CD4-positive, alpha-beta memory T cell (primary cell): ENCODE measurements around the gene GJB3. TPM values are rescaled to one million over a fixed set of nuclear protein-coding genes. Genes with fewer than 3 reads are reported as not detected.

Source experiments
- CTCF ChIA-PET: fragments of 350-600 bp; sonication (Branson Sonifier 250); formaldehyde crosslinking; loops from one replicate; lab custom pipeline; 2021; ENCODE audit warnings: inconsistent platforms; ENCODE audit not compliant: partially characterized antibody; lab: Charles Lee
- POLR2A ChIA-PET: fragments of 350-600 bp; sonication (Branson Sonifier 250); formaldehyde crosslinking; loops from one replicate; lab custom pipeline; 2021; ENCODE audit not compliant: partially characterized antibody; lab: Charles Lee
- DNase-seq, 5 donors: peaks; one replicate each; pipeline versions ENCODE4 v3.0.0 to v3.0.0-alpha.2; 2020 to 2022; ENCODE audit warnings: mixed read lengths in 1 of 5
- H3K27ac ChIP-seq: one replicate; pipeline ENCODE4 v1.7.0; 2013; ENCODE audit warnings: low read depth, low read length
- H3K27me3 ChIP-seq: 2 replicates; pipeline ENCODE4 v1.7.0; 2013; ENCODE audit warnings: mild to moderate bottlenecking, low read length, moderate library complexity; ENCODE audit not compliant: insufficient read depth
- H3K36me3 ChIP-seq: 2 replicates; pipeline ENCODE4 v1.7.0; 2013; ENCODE audit warnings: mild to moderate bottlenecking, low read length, moderate library complexity; ENCODE audit not compliant: insufficient read depth
- H3K4me1 ChIP-seq: 2 replicates; pipeline ENCODE4 v1.7.0; 2013; ENCODE audit warnings: mild to moderate bottlenecking, low read length, moderate library complexity; ENCODE audit not compliant: insufficient read depth
- H3K4me3 ChIP-seq, 2 donors: one replicate each; pipeline ENCODE4 v1.7.0; 2013; ENCODE audit warnings: low read length in 2 of 2, mild to moderate bottlenecking in 1 of 2
- H3K9me3 ChIP-seq, 2 donors: one replicate each; pipeline ENCODE4 v1.7.0; 2013; ENCODE audit warnings: low read length in 2 of 2, control low read depth in 1 of 2; ENCODE audit not compliant: control insufficient read depth in 1 of 2
- H3K27ac Mint-ChIP-seq, 7 donors: one replicate each; pipeline ENCODE4 v1.8.0; 2020 to 2021; ENCODE audit warnings: mixed read lengths in 7 of 7, mild to moderate bottlenecking in 6 of 7, inconsistent platforms in 3 of 7, moderate library complexity in 3 of 7
- H3K27me3 Mint-ChIP-seq, 2 donors: one replicate each; pipeline ENCODE4 v1.8.0; 2020 to 2021; ENCODE audit warnings: mixed read lengths in 2 of 2
- H3K36me3 Mint-ChIP-seq, 2 donors: one replicate each; pipeline ENCODE4 v1.8.0; 2020 to 2021; ENCODE audit warnings: mixed read lengths in 2 of 2, inconsistent platforms in 1 of 2, mild to moderate bottlenecking in 1 of 2
- H3K4me1 Mint-ChIP-seq, 4 donors: one replicate each; pipeline ENCODE4 v1.8.0; 2020 to 2021; ENCODE audit warnings: mixed read lengths in 4 of 4, mild to moderate bottlenecking in 1 of 4
- H3K4me3 Mint-ChIP-seq, 8 donors: one replicate each; pipeline ENCODE4 v1.8.0; 2020 to 2021; ENCODE audit warnings: mixed read lengths in 8 of 8, mild to moderate bottlenecking in 7 of 8, moderate library complexity in 6 of 8, inconsistent platforms in 3 of 8
- H3K9me3 Mint-ChIP-seq, 8 donors: one replicate each; pipeline ENCODE4 v1.8.0; 2020 to 2021; ENCODE audit warnings: mixed read lengths in 8 of 8, mild to moderate bottlenecking in 5 of 8, inconsistent platforms in 3 of 8, moderate library complexity in 1 of 8
- intact Hi-C: fragments of 100-400 bp; cut with micrococcal nuclease; formaldehyde crosslinking; loops from one replicate; pipeline ENCODE4 v1.15.1; 2023
- polyA plus RNA-seq, 2 donors: library from polyadenylated mRNA; unstranded; fragments of 300-500 nt; fragmentation: Illumina TruSeq; gene quantifications; one replicate each; pipeline ENCODE4 v1.2.3, GENCODE V29; 2021
- total RNA-seq, 2 experiments: library from RNA; stranded (reverse); gene quantifications; one replicate each; pipeline ENCODE4 v1.2.3, GENCODE V29; 2021

GJB3 gene
- total and polyA plus RNA-seq, 4 experiments from 2014 or later = not detected

DNA sequence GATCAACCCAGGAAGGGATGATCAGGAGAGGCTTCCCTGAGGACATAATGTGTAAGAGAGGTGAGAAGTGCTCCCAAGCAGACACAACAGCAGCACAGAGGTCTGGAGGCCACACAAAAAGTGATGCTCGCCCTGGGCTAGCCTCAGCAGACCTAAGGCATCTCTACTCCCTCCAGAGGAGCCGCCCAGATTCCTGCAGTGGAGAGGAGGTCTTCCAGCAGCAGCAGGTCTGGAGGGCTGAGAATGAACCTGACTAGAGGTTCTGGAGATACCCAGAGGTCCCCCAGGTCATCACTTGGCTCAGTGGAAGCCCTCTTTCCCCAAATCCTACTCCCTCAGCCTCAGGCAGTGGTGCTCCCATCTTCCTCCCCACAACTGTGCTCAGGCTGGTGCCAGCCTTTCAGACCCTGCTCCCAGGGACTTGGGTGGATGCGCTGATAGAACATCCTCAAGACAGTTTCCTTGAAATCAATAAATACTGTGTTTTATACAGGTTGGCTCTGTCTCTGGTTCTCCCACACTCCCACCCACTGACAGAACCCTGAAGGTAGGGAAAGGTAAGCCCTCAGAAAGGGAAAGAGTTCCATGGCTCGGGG lies 5.0 kb downstream of the GJB3 start:
- H3K27me3 ChIP-seq = peaks cover 9% of the 10 kb centered on the region

DNA sequence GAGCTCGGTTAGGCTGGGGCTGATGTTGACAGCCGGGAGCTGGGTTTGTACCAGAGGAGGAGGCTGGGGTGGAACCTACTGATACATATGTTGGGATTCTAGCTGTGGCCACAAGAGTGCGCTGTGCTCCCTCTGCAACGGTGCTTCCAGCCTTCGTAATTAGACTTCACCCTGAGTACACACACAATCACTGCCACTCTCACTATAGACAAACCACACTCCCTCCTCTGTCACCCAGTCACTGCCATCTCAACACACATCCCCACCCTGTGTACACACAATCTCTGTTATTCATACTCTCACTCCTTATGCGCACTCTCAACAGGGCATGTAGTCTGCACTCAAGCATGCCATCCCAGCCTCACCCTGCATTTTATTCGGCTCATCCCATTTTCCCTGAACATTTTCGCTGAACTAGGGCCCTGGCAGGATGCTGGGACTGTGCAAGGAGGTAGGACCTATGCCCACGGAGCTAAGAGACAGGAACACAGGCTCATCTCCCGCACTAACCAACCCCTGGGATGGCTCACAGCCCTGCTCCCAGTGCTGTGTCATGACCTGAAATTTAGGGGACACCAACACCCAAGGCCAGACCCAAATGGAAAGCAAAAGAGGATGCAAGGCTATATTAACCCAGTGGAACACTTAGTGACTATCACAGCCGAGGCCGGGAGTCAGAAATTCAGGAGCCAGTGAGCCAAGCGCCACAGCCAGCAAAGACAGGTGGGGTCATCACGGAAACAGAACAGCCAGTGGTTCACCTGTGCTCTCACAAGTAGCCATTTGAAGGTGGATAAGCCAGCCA lies 5.7 kb downstream of the GJB3 start:
- CTCF ChIA-PET = interaction anchor here (0.9 to 1.5 kb wide), 6 partner anchors 17 to 80 kb away, joined by 3 to 6 read pairs (median 4); no protein-coding TSS in a partner anchor
- DNase-seq = peak; percentile 41 to 58 (median 45)
- Mint-ChIP-seq H3K9me3 (no peaks in the 10 kb centered on the region), H3K36me3 (no peaks in the 10 kb centered on the region), H3K27ac (peak overlapping the region in 2 of 7 donors; percentile 1 to 34), H3K27me3 (peaks cover 14 to 52% of the 10 kb centered on the region in 2 donors), H3K4me1 (peaks cover 0 to 6% (median 3%) of the 10 kb centered on the region in 4 donors), H3K4me3 (no peak overlapping the region)
- Histone ChIP-seq H3K4me1 (peaks cover 3% of the 10 kb centered on the region), H3K9me3 (no peaks in the 10 kb centered on the region), H3K36me3 (no peaks in the 10 kb centered on the region), H3K27me3 (peaks cover 6% of the 10 kb centered on the region), H3K4me3 (no peak overlapping the region), H3K27ac (no peak overlapping the region)
- intact Hi-C loops = loop anchor here (1.0 kb wide), 2 partner anchors 66 to 80 kb away; no protein-coding TSS in a partner anchor
- POLR2A ChIA-PET = interaction anchor here (1.0 kb wide), 1 partner anchor 198 kb away, joined by 4 read pairs; the partner anchor contains the start of gene TMEM35B

More for the DNA sequence above, 5.0 kb downstream of the GJB3 start:
- Histone ChIP-seq H3K4me3 (no peak overlapping the region), H3K9me3 (no peaks in the 10 kb centered on the region), H3K4me1 (peaks cover 10% of the 10 kb centered on the region), H3K36me3 (no peaks in the 10 kb centered on the region), H3K27ac (no peak overlapping the region)
- POLR2A ChIA-PET = interaction anchor here (1.0 kb wide), 1 partner anchor 199 kb away, joined by 4 read pairs; the partner anchor contains the start of gene TMEM35B
- no peak for DNase-seq
- no peaks in the 10 kb centered on the region for H3K36me3 Mint-ChIP-seq
- CTCF ChIA-PET = interaction anchor here (0.9 to 1.5 kb wide), 7 partner anchors 10 to 81 kb away, joined by 3 to 6 read pairs (median 3); no protein-coding TSS in a partner anchor
- H3K4me1 Mint-ChIP-seq = peaks cover 0 to 6% (median 4%) of the 10 kb centered on the region in 4 donors
- H3K27ac Mint-ChIP-seq = peak overlapping the region in 1 of 7 donors; percentile 34
- no peak overlapping the region for H3K4me3 Mint-ChIP-seq
- H3K9me3 Mint-ChIP-seq = no peaks in the 10 kb centered on the region
- peaks cover 11 to 48% of the 10 kb centered on the region in 2 donors for H3K27me3 Mint-ChIP-seq
- intact Hi-C loops = loop anchor here (1.0 kb wide), 2 partner anchors 66 to 80 kb away; no protein-coding TSS in a partner anchor

DNA sequence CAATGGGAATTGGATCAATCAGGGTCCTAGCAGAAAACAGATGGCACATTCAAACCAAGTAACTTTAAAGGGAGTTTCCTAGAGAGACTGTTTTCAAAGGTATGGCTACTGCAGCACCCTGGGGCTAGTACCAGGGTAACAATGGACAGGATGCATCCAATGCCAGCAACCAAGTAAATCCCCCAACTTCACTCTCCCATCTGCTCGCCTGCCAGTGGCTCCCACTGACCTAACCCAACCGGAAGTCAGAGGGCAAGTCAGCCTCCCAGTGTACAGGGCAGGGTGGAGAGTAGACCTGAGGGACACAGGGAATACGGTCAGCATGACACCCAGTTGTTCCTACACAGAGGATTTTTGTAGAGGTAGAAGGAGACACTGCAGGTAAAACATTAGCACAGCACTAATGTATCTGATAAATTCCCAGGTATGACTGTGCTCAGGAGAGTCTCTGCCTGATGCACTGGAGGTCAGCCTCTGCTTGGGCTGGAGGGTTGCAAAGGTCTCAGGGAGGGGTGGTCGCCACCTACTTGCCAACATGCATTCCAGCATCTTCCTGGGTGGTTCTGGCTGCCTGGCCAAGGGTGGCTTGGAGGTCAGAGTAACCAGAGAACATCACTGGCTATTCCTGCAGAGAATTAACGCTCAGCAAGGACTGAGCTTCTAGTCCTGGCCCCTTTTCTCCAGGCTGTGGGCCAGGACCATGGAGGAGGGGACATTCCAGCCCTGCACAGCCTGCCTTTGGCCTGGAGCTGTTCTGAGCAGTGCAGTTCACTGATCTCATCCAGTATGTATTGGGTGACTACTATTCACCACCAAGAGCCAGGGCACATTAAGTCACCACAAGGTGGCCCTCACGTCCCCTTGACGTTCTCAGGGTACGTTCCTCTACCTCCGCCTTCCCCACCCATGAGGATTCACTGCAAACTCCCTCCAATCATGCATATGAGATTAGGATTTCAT lies 6.7 kb downstream of the GJB3 start:
- ChIA-PET CTCF (interaction anchor here (1.5 kb wide), 1 partner anchor 16 kb away, joined by 4 read pairs; no protein-coding TSS in a partner anchor), POLR2A (no interaction called here)
- peaks cover 4 to 12% (median 6%) of the 10 kb centered on the region in 4 donors for H3K4me1 Mint-ChIP-seq
- Histone ChIP-seq H3K27ac (no peak overlapping the region), H3K27me3 (peaks cover 5% of the 10 kb centered on the region), H3K4me1 (no peaks in the 10 kb centered on the region), H3K4me3 (no peak overlapping the region), H3K36me3 (no peaks in the 10 kb centered on the region), H3K9me3 (no peaks in the 10 kb centered on the region)
- H3K36me3 Mint-ChIP-seq = no peaks in the 10 kb centered on the region
- H3K9me3 Mint-ChIP-seq = no peaks in the 10 kb centered on the region
- no peak overlapping the region for H3K4me3 Mint-ChIP-seq
- intact Hi-C loops = no loop called here
- H3K27ac Mint-ChIP-seq = no peak overlapping the region
- peaks cover 18 to 56% of the 10 kb centered on the region in 2 donors for H3K27me3 Mint-ChIP-seq
- no peak for DNase-seq

DNA sequence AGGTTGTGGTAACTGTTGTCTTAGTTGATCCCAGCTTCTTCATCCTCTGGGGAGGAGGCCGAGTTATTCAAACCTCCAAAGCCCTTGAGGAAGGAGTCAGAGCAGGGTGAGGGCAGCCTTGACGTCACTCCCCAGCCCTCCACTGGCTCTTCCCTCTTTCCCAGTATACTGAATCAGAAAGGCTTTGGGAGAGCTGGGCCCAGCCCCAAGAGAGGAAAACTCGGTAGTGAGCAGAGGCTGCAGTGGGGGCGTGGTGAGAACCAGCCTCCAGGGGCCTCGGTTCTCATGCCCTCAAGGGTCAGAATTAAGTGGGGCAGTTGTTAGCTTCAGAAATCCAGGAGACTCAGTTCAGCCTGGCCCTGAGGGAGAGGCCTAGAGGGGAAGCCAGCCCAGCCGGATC lies 10.0 kb downstream of the GJB3 start:
- no peaks in the 10 kb centered on the region for H3K9me3 Mint-ChIP-seq

DNA sequence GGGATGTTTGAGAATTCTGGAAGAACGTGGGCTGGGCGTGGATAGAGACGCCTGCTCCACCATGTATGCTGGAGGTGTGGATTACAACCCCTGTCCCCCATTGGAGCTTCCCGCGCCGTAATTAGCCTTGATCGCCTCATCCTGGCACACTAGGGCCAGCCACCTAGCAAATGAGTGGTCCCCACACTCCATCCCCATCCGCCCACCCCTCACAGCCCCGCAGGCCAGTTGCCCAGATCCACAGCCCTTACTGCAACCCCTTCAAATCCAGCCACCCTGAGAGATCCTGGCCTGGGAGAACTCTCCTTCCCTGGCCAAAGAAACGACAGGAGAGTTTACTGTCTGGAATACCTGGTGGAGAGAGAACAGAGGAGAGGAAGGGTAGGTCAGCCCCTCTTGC lies 11.4 kb downstream of the GJB3 start:
- ChIA-PET POLR2A (no interaction called here), CTCF (no interaction called here)
- peaks cover 0 to 7% of the 10 kb centered on the region in 2 donors for H3K36me3 Mint-ChIP-seq
- H3K4me3 ChIP-seq = no peak overlapping the region
- intact Hi-C loops = no loop called here
- DNase-seq = no peak
- H3K9me3 Mint-ChIP-seq = no peaks in the 10 kb centered on the region
- peaks cover 9% of the 10 kb centered on the region for H3K27me3 ChIP-seq
- peak overlapping the region; percentile 21 to 70 (median 62) for H3K4me3 Mint-ChIP-seq
- H3K27ac ChIP-seq = no peak overlapping the region
- H3K27me3 Mint-ChIP-seq = peaks cover 15 to 33% of the 10 kb centered on the region in 2 donors
- H3K9me3 ChIP-seq = no peaks in the 10 kb centered on the region
- H3K4me1 Mint-ChIP-seq = peaks cover 3 to 5% (median 4%) of the 10 kb centered on the region in 4 donors
- H3K27ac Mint-ChIP-seq = no peak overlapping the region
- H3K4me1 ChIP-seq = no peaks in the 10 kb centered on the region
- no peaks in the 10 kb centered on the region for H3K36me3 ChIP-seq

More for the DNA sequence above, 10.0 kb downstream of the GJB3 start:
- Mint-ChIP-seq H3K36me3 (peaks cover 0 to 7% of the 10 kb centered on the region in 2 donors), H3K4me1 (peaks cover 4 to 12% (median 7%) of the 10 kb centered on the region in 4 donors), H3K4me3 (no peak overlapping the region), H3K27ac (no peak overlapping the region), H3K27me3 (peaks cover 16 to 41% of the 10 kb centered on the region in 2 donors)
- ChIA-PET POLR2A (no interaction called here), CTCF (no interaction called here)
- intact Hi-C loops = no loop called here
- Histone ChIP-seq H3K4me1 (no peaks in the 10 kb centered on the region), H3K27ac (no peak overlapping the region), H3K4me3 (no peak overlapping the region), H3K9me3 (no peaks in the 10 kb centered on the region), H3K36me3 (no peaks in the 10 kb centered on the region), H3K27me3 (peaks cover 9% of the 10 kb centered on the region)
- no peak for DNase-seq

DNA sequence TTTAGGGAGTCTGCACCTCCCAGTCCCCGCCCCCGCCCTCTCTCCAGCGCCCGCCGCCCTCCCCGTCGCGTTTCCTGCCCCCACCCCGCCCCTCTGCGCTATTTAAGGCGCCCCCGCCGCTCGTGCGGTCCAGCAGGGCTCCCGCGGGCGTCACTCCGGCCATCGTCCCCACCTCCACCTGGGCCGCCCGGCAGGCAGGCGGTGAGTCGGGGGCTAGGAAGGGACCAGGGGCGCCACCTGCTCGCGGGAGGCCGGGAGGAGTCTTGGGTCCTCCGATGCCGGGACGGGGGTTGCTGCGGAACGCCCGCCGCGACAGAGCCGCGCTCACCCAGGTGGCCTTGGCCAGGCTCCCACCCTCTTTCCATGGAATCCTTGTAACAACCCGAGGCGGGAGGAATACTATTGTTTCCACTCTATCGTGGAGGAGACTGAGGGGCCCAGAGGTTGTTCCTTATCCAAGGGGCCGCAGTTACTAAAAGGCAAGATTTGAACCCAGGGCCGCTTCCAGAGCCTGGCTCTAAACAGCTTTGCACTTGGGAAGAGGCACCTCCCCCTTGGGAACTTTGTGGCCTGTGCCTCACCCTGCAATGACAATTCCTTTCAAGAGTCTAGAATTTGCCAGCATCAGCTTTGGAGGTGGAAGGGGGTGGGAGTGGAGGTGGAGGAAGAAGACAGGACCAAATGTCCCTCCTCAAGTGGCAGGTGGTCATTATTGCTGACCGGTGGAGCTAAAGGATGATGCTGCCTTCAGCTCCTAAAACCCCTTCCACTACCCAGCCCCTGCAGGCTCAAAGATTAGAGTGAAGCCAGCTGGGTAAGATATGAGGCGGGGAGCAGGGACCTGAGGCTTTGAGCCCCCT lies 12.1 kb downstream of the GJB3 start, which contains the start of gene GJA4:
Gene GJA4, plus strand, starts transcription at position 132 of the 860 bp plus-strand sequence. CDS start 1,215 bp downstream, outside the sequence.
- no peak within 1 kb of the TSS for H3K27ac Mint-ChIP-seq

More for the DNA sequence above, 12.1 kb downstream of the GJB3 start, which contains the start of gene GJA4:
- Mint-ChIP-seq H3K4me3 (peak within 1 kb of the TSS; percentile 21 to 70 (median 62)), H3K4me1 (peaks cover 3 to 5% (median 4%) of the 10 kb centered on the region in 4 donors), H3K36me3 (peaks cover 0 to 7% of the 10 kb centered on the region in 2 donors), H3K27me3 (peaks cover 15 to 30% of the 10 kb centered on the region in 2 donors), H3K9me3 (no peaks in the 10 kb centered on the region)
- CTCF ChIA-PET = no interaction called here
- H3K27me3 ChIP-seq = peaks cover 9% of the 10 kb centered on the region
- no peaks in the 10 kb centered on the region for H3K4me1 ChIP-seq
- no peak within 1 kb of the TSS for H3K4me3 ChIP-seq
- no peaks in the 10 kb centered on the region for H3K36me3 ChIP-seq
- no peak for DNase-seq
- intact Hi-C loops = no loop called here
- POLR2A ChIA-PET = no interaction called here
- H3K9me3 ChIP-seq = no peaks in the 10 kb centered on the region
- H3K27ac ChIP-seq = no peak within 1 kb of the TSS
